OCI-LY3 (cell line): ENCODE results near the gene CRYL1.

Source experiments
- H2AFZ ChIP-seq: fragments of 200-600, 300-600 bp; shearing (Covaris generic); 2 replicates; pipeline ENCODE4 v1.6.0; 2014; ENCODE audit warnings: antibody characterized with exemption, low read depth, low read length
- H3K27ac ChIP-seq: fragments of 200-600, 300-600 bp; sonication (generic); 2 replicates; pipeline ENCODE4 v1.5.1; 2014; ENCODE audit warnings: mild to moderate bottlenecking, low read length, moderate library complexity, mixed read lengths
- H3K27me3 ChIP-seq: fragments of 200-600, 300-600 bp; sonication (generic); 2 replicates; pipeline ENCODE4 v1.6.1; 2014; ENCODE audit warnings: low read depth, low read length, mixed read lengths
- H3K36me3 ChIP-seq: fragments of 200-600, 300-600 bp; sonication (generic); replicated peaks from 2 replicates; pipeline ENCODE3; 2014; ENCODE audit warnings: low read depth, low read length, mixed read lengths
- H3K4me1 ChIP-seq: fragments of 300-600, 200-600 bp; sonication (generic); 2 replicates; pipeline ENCODE4 v1.6.1; 2014; ENCODE audit warnings: low read length, mixed read lengths
- H3K4me2 ChIP-seq: fragments of 200-600, 300-600 bp; sonication (generic); 2 replicates; pipeline ENCODE4 v1.6.1; 2014; ENCODE audit warnings: low read length, mixed read lengths
- H3K4me3 ChIP-seq: fragments of 300-600, 200-600 bp; sonication (generic); 2 replicates; pipeline ENCODE4 v1.5.1; 2014; ENCODE audit warnings: antibody characterized with exemption, mild to moderate bottlenecking, low read length, moderate library complexity
- H3K79me2 ChIP-seq: fragments of 300-600, 200-600 bp; shearing (Covaris generic); 2 replicates; pipeline ENCODE4 v1.6.1; 2014; ENCODE audit warnings: mild to moderate bottlenecking, low read length, mixed read lengths
- H3K9ac ChIP-seq: fragments of 300-600, 200-600 bp; shearing (Covaris generic); 2 replicates; pipeline ENCODE4 v1.6.0; 2014; ENCODE audit warnings: mild to moderate bottlenecking, low read length, moderate library complexity
- H3K9me3 ChIP-seq: fragments of 200-600, 300-600 bp; shearing (Covaris generic); 2 replicates; pipeline ENCODE4 v1.6.1; 2014; ENCODE audit warnings: low read length, mixed read lengths; ENCODE audit not compliant: insufficient read depth
- H4K20me1 ChIP-seq: fragments of 200-600, 300-600 bp; sonication (generic); 2 replicates; pipeline ENCODE4 v1.6.1; 2016; ENCODE audit warnings: low read length, mixed read lengths; ENCODE audit not compliant: insufficient read depth
- EZH2phosphoT487 ChIP-seq: fragments of 200-600 bp; shearing (Covaris generic); IDR thresholded peaks from 2 replicates; pipeline ENCODE4 v1.6.1; 2018; ENCODE audit warnings: antibody characterized with exemption, mixed run types, low read depth
- TF ChIP-seq, protein P1 (sequence below): fragments of 200-600, 300-600 bp; sonication (generic); IDR thresholded peaks from 2 replicates; pipeline ENCODE4 v1.5.1; 2014; ENCODE audit warnings: antibody characterized with exemption, low read length, low read depth

The CRYL1 gene

DNA sequence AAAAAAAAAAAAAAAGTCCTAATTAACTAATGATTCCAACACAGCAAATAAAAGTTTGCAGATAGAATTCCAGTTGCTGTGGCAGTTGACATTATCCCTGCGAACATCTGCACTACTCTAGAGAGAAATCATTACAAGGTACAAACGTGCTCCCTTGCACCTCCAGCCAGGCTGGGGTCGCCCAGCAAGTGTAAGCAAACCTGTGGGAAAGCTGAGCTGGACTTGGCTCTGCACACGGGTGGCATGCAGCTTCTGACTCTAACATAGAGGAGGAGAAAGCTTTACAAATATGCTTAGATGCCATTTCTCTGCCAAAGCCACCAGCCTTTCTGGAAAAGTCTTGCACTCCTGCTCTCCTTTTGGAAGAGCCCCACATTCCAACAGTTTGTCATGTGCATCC, 103.3 kb downstream of the CRYL1 start:
- Histone ChIP-seq H3K27ac (no peak overlapping the region), H4K20me1 (no peaks in the 10 kb centered on the region), H3K4me3 (no peak overlapping the region), H3K9ac (no peak overlapping the region), H2AFZ (no peak overlapping the region), H3K4me1 (no peaks in the 10 kb centered on the region), H3K9me3 (no peaks in the 10 kb centered on the region), H3K36me3 (no peaks in the 10 kb centered on the region), H3K79me2 (no peaks in the 10 kb centered on the region), H3K27me3 (no peaks in the 10 kb centered on the region), H3K4me2 (no peak overlapping the region)
- TF ChIP-seq EZH2phosphoT487, result no peak
- TF ChIP-seq, protein P1, sequence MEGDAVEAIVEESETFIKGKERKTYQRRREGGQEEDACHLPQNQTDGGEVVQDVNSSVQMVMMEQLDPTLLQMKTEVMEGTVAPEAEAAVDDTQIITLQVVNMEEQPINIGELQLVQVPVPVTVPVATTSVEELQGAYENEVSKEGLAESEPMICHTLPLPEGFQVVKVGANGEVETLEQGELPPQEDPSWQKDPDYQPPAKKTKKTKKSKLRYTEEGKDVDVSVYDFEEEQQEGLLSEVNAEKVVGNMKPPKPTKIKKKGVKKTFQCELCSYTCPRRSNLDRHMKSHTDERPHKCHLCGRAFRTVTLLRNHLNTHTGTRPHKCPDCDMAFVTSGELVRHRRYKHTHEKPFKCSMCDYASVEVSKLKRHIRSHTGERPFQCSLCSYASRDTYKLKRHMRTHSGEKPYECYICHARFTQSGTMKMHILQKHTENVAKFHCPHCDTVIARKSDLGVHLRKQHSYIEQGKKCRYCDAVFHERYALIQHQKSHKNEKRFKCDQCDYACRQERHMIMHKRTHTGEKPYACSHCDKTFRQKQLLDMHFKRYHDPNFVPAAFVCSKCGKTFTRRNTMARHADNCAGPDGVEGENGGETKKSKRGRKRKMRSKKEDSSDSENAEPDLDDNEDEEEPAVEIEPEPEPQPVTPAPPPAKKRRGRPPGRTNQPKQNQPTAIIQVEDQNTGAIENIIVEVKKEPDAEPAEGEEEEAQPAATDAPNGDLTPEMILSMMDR, result no peak

DNA sequence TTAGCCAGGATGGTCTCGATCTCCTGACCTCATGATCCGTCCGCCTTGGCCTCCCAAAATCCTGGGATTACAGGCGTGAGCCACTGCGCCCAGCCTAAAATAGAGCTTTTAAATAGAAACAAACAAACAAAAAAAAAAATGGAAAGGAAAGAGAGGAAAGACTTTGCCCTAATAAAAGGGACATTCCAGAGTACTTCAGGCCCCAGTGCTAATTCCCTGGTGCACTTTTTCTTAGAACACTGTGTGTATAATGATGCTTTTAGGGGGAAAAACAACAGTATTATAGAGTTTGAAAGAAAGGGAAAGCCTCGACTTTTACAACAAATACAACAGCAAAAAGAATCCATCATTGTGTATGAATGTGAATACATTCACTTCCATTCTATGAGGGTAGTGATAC, 104.7 kb downstream of the CRYL1 start:
- Histone ChIP-seq H4K20me1 (no peaks in the 10 kb centered on the region), H2AFZ (no peak overlapping the region), H3K27ac (no peak overlapping the region)

DNA sequence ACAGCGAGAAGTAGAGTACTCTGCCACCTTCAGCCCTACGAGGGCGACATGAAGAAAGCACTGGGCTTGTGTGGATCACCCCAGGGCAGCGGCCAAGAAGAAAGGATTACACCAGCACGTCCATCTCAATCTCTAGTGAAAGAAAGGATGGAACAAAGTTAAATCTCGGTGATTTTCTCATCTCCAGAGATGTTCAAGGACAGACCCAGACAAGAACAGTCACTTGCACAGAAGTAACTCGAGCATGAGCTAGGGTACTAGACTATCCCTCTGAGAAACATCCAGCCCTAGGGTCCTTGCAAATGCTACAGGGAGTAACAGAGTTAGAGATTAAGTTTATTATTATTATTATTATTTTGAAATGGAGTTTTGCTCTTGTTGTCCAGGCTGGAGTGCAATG, 106.7 kb downstream of the CRYL1 start:
- no peaks in the 10 kb centered on the region for H4K20me1 ChIP-seq
- H3K4me3 ChIP-seq, result no peak overlapping the region
- no peak overlapping the region for H2AFZ ChIP-seq
- TF ChIP-seq EZH2phosphoT487, result no peak
- TF ChIP-seq, protein P1, result no peak
- no peak overlapping the region for H3K4me2 ChIP-seq
- no peak overlapping the region for H3K9ac ChIP-seq
- H3K79me2 ChIP-seq, result no peaks in the 10 kb centered on the region
- H3K36me3 ChIP-seq, result no peaks in the 10 kb centered on the region
- H3K9me3 ChIP-seq, result no peaks in the 10 kb centered on the region
- no peak overlapping the region for H3K27ac ChIP-seq
- H3K4me1 ChIP-seq, result no peaks in the 10 kb centered on the region
- H3K27me3 ChIP-seq, result no peaks in the 10 kb centered on the region

More for the DNA sequence above, 104.7 kb downstream of the CRYL1 start:
- H3K36me3 ChIP-seq, result no peaks in the 10 kb centered on the region
- no peak overlapping the region for H3K4me2 ChIP-seq
- no peaks in the 10 kb centered on the region for H3K79me2 ChIP-seq
- H3K4me1 ChIP-seq, result no peaks in the 10 kb centered on the region
- no peaks in the 10 kb centered on the region for H3K9me3 ChIP-seq
- TF ChIP-seq EZH2phosphoT487, result no peak
- TF ChIP-seq, protein P1, result no peak
- no peaks in the 10 kb centered on the region for H3K27me3 ChIP-seq
- no peak overlapping the region for H3K4me3 ChIP-seq
- no peak overlapping the region for H3K9ac ChIP-seq

DNA sequence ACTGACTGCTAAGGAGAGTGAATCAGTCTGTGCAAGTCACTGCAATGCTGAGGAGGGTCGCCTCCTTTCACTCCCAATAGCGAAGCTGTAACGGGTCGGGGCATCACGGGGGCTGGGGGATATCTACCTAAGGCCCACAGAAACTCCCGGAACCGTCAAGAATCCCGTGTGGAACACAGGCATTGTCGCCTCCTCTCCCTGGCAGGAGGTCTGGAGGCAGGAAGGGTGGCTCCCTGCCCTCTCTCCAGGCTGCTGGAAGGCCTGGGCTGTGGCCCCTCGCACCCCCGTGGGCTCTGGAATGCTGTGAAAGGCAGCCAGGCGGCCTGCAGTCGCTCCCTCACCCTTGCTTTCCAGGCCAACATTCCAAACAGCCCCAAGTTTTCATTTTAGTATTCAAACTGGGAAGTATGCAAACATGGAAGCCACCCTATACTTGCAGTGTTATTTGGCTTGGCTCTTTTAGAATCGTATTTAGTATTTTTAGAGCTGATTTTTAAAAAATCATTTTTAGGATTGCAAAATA, 109.4 kb downstream of the CRYL1 start:
- Histone ChIP-seq H3K27ac (no peak overlapping the region), H3K9ac (no peak overlapping the region), H3K4me3 (no peak overlapping the region), H3K36me3 (no peaks in the 10 kb centered on the region), H3K79me2 (no peaks in the 10 kb centered on the region), H3K4me2 (no peak overlapping the region), H3K27me3 (no peaks in the 10 kb centered on the region), H3K4me1 (peaks cover 10% of the 10 kb centered on the region), H3K9me3 (no peaks in the 10 kb centered on the region), H4K20me1 (no peaks in the 10 kb centered on the region), H2AFZ (no peak overlapping the region)
- TF ChIP-seq, protein P1, result no peak
- no peak for TF ChIP-seq EZH2phosphoT487
